Brain microvascular endothelial cell (primary cell): ENCODE results near the gene BAIAP2L1.

Experiments
- DNase-seq: peaks from one replicate; pipeline ENCODE4 v3.0.0-alpha.2; 2020
- H3K27ac ChIP-seq: fragments of 250-450 bp; sonication (Bioruptor Pico); 2 replicates; pipeline ENCODE4 v1.5.1; 2020; ENCODE audit warnings: mild to moderate bottlenecking, moderate library complexity
- H3K27me3 ChIP-seq: fragments of 250-450 bp; sonication (Bioruptor Pico); replicated peaks from 2 replicates; pipeline ENCODE4 v1.5.1; 2020; ENCODE audit warnings: mild to moderate bottlenecking
- H3K36me3 ChIP-seq: fragments of 250-450 bp; sonication (Bioruptor Pico); replicated peaks from 2 replicates; pipeline ENCODE4 v1.5.1; 2020; ENCODE audit warnings: mild to moderate bottlenecking
- H3K4me3 ChIP-seq: 2 replicates; pipeline ENCODE4 v1.5.1; 2011; ENCODE audit warnings: low read depth, mild to moderate bottlenecking, control low read depth, low read length, moderate library complexity
- in situ Hi-C: cut with HindIII; loops from 2 replicates; pipeline ENCODE4 v1.10.0; 2017; ENCODE audit warnings: low sequenced_read_pairs, low pct_ligation_motif_present
- TF ChIP-seq, protein P1 (sequence below): IDR thresholded peaks from 2 replicates; pipeline ENCODE4 v1.5.1; 2011; ENCODE audit warnings: low read depth, mild to moderate bottlenecking, moderate library complexity, low read length, control low read depth, inconsistent platforms; ENCODE audit errors: missing control alignments

Gene BAIAP2L1

GRCh38 chr7:98288064-98288823, 112.6 kb downstream of the BAIAP2L1 start:
- in situ Hi-C loops = loop anchor here (25.0 kb wide), 1 partner anchor 574 kb away; the partner anchor contains the start of gene TMEM130
- peaks cover 58% of the 10 kb centered on the region for H3K36me3 ChIP-seq

DNA sequence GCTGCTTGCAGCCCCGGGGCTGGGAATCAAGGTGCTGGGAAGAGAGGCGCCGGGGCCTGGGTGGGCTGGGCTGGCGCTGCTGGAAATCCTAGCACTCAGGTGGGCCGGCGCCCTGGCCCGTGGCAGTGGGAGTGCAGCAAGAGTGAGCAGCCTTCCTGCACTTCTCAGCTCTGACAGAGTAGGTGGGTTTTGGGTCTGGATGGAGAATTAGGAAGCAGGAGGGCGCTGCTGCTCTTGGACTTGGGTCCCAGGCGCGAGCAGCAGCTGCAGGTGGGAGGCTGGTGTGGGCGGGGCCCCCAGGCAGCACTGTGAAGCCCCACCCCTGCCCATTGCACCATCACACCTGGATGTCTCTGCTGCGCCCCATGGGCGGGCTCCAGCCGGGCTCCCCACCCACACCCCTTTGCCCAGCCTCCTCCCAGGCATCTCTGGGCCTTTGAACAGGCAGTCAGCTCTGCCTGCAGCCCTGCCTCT, 113.4 kb downstream of the BAIAP2L1 start:
- H3K27me3 ChIP-seq = no peaks in the 10 kb centered on the region
- DNase-seq = no peak
- no peak overlapping the region for H3K27ac ChIP-seq
- in situ Hi-C loops = loop anchor here (25.0 kb wide), 1 partner anchor 575 kb away; the partner anchor contains the start of gene TMEM130
- H3K36me3 ChIP-seq = peaks cover 51% of the 10 kb centered on the region
- TF ChIP-seq, protein P1, sequence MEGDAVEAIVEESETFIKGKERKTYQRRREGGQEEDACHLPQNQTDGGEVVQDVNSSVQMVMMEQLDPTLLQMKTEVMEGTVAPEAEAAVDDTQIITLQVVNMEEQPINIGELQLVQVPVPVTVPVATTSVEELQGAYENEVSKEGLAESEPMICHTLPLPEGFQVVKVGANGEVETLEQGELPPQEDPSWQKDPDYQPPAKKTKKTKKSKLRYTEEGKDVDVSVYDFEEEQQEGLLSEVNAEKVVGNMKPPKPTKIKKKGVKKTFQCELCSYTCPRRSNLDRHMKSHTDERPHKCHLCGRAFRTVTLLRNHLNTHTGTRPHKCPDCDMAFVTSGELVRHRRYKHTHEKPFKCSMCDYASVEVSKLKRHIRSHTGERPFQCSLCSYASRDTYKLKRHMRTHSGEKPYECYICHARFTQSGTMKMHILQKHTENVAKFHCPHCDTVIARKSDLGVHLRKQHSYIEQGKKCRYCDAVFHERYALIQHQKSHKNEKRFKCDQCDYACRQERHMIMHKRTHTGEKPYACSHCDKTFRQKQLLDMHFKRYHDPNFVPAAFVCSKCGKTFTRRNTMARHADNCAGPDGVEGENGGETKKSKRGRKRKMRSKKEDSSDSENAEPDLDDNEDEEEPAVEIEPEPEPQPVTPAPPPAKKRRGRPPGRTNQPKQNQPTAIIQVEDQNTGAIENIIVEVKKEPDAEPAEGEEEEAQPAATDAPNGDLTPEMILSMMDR = no peak
- H3K4me3 ChIP-seq = no peak overlapping the region

More at GRCh38 chr7:98288064-98288823, 112.6 kb downstream of the BAIAP2L1 start:
- no peak for DNase-seq
- no peaks in the 10 kb centered on the region for H3K27me3 ChIP-seq
- TF ChIP-seq, protein P1 = peak; percentile 8
- H3K27ac ChIP-seq = no peak overlapping the region
- H3K4me3 ChIP-seq = no peak overlapping the region

DNA sequence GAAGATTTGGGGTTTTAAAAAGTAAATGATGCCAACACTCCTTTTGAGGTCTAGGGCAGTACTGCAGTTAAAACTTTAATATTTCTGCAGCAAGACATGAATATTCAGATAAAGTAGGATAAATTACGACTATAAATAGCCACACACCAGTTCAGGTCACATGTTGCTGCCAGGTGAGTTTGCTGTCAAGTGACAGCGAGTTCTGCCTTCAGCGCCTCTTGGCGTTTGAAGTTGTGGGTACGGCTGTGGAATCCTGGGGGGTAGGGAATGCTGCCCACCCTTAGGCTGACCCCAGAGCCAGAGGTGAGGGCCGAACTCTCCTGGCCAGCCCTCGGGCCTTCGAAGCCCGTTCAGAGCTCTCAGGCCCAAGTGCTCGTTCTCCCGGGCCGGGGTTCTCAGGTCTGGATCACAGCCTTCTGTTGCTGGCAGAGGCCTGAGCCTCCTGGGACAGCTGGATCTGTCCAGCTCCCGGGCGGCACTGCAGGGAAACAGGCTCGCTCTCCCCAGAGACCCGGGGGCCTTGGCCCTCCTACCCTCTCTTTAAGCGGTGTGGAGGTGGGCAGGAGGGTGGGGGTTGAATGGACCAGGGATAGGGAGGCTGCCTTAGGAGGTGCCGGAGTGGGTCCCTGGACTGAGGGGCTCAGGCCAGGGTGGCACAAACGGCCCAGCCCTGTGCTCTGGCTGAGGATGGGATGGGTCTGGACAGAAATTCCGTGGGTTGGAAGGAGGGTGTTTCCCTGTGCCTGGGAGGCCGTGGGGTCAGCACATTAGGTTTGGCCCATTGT, 114.0 kb downstream of the BAIAP2L1 start:
- Histone ChIP-seq H3K27ac (peak overlapping the region; percentile 40), H3K27me3 (no peaks in the 10 kb centered on the region), H3K4me3 (no peak overlapping the region), H3K36me3 (peaks cover 46% of the 10 kb centered on the region)
- TF ChIP-seq, protein P1 = no peak
- in situ Hi-C loops = loop anchor here (25.0 kb wide), 1 partner anchor 575 kb away; the partner anchor contains the start of gene TMEM130
- no peak for DNase-seq

- in situ Hi-C loops = loop anchor here (25.0 kb wide), 1 partner anchor 576 kb away; the partner anchor contains the start of gene TMEM130
- no peaks in the 10 kb centered on the region for H3K27me3 ChIP-seq
- H3K4me3 ChIP-seq = peak overlapping the region; percentile 29
- peaks cover 40% of the 10 kb centered on the region for H3K36me3 ChIP-seq
- peak overlapping the region; percentile 40 for H3K27ac ChIP-seq
- TF ChIP-seq, protein P1 = no peak
- peak; percentile 24 for DNase-seq
Observed at GRCh38 chr7:98286093-98286539, 114.8 kb downstream of the BAIAP2L1 start.

- in situ Hi-C loops = loop anchor here (25.0 kb wide), 1 partner anchor 577 kb away; the partner anchor contains the start of gene TMEM130
- peak overlapping the region; percentile 91 for H3K4me3 ChIP-seq
- no peak for DNase-seq
- TF ChIP-seq, protein P1 = no peak
- peaks cover 35% of the 10 kb centered on the region for H3K36me3 ChIP-seq
- H3K27ac ChIP-seq = peak overlapping the region; percentile 40
- no peaks in the 10 kb centered on the region for H3K27me3 ChIP-seq
Observed at GRCh38 chr7:98285157-98286092, 115.5 kb downstream of the BAIAP2L1 start.
